Gastrocnemius medialis (tissue), 4 donors: ENCODE results near the gene SMYD5. TPM values are rescaled to one million over a fixed set of nuclear protein-coding genes. Genes with fewer than 3 reads are reported as not detected.
A peak's percentile ranks its signal among the peaks of the same experiment; 100 is the strongest.

ENCODE experiments used
- ATAC-seq, 2 donors: fragments of 150-250 bp; one replicate each; pipeline ENCODE4 v1.9.1; 2016
- DNase-seq, 2 donors: peaks; one replicate each; pipeline ENCODE4 v3.0.0-alpha.2; 2019
- H3K27ac ChIP-seq, 4 donors: fragments of 200-600 bp; sonication (generic); 1 replicate in 1 of 4; 2 replicates in 3 of 4; pipeline ENCODE4 v1.5.1; 2016 to 2018; ENCODE audit warnings: mild to moderate bottlenecking in 2 of 4, moderate library complexity in 1 of 4
- H3K27me3 ChIP-seq, 3 donors: fragments of 200-600 bp; sonication (generic) in 2 of 3; 1 replicate in 1 of 3; 2 replicates in 2 of 3; pipeline versions ENCODE4 v1.5.1 to v1.6.0; 2016 to 2019; ENCODE audit warnings: mild to moderate bottlenecking in 1 of 3, moderate library complexity in 1 of 3
- H3K36me3 ChIP-seq, 2 donors: fragments of 200-600 bp; sonication (generic) in 1 of 2; one replicate each; pipeline ENCODE4 v1.5.1; 2017 to 2018
- H3K4me1 ChIP-seq, 2 donors: fragments of 200-600 bp; sonication (generic) in 1 of 2; one replicate each; pipeline ENCODE4 v1.5.1; 2016 to 2017; ENCODE audit warnings: mild to moderate bottlenecking in 2 of 2
- H3K4me3 ChIP-seq, 4 donors: fragments of 200-600 bp; sonication (generic) in 3 of 4; 1 replicate in 1 of 4; 2 replicates in 3 of 4; pipeline ENCODE4 v1.5.1; 2016 to 2019; ENCODE audit warnings: mild to moderate bottlenecking in 2 of 4
- H3K9me3 ChIP-seq, 3 donors: fragments of 200-600 bp; sonication (generic) in 2 of 3; 1 replicate in 1 of 3; 2 replicates in 2 of 3; pipeline ENCODE4 v1.5.1; 2016 to 2019
- CTCF ChIP-seq, 5 experiments: fragments of 450-650 bp in 3 of 5; fragments of 200-600 bp in 2 of 5; sonication (generic) in 2 of 5; IDR thresholded peaks in 4 of 5; conservative IDR thresholded peaks in 1 of 5; 1 replicate in 4 of 5; 2 replicates in 1 of 5; pipeline ENCODE4 v1.5.1; 2016 to 2019; ENCODE audit warnings: antibody characterized with exemption in 5 of 5, mild to moderate bottlenecking in 3 of 5, moderate library complexity in 3 of 5
- POLR2A ChIP-seq, 2 donors: fragments of 450-650 bp; IDR thresholded peaks; one replicate each; pipeline ENCODE4 v1.6.1; 2017; ENCODE audit warnings: antibody characterized with exemption in 2 of 2, mild to moderate bottlenecking in 2 of 2, moderate library complexity in 2 of 2
- in situ Hi-C, 4 donors: fragments of 200-750 bp; cut with MboI; loops; one replicate each; pipeline versions ENCODE4 v1.15.0 to v1.8.0; 2017; ENCODE audit warnings: low sequenced_read_pairs in 4 of 4
- intact Hi-C: fragments of 100-400 bp; cut with DNase I; formaldehyde crosslinking; loops from one replicate; pipeline ENCODE4 v1.15.1; 2023; ENCODE audit warnings: low total_unique reads
- total RNA-seq, 4 donors: library from RNA; depleted of rRNA; stranded (reverse); fragments of >200 nt; gene quantifications; one replicate each; pipeline versions ENCODE4 v1.1.0 to v1.2.3, GENCODE V29; 2016

The SMYD5 gene
- total RNA-seq, 4 donors from 2014 or later = 9.8 to 17.7 (median 13.7) TPM

GRCh38 chr2:73218298-73218697, 4.3 kb downstream of the SMYD5 start:
- no peak overlapping the region for H3K4me3 ChIP-seq
- H3K36me3 ChIP-seq = peaks cover 0 to 23% of the 10 kb centered on the region in 2 donors
- DNase-seq (peak; percentile 33 to 58), ATAC-seq (peak; percentile 83 to 89)
- TF ChIP-seq CTCF (IDR thresholded peaks at IDR 0.05 in 4 of 5, conservative IDR thresholded peaks at IDR 0.05 in 1 of 5) = no peak
- TF ChIP-seq POLR2A (IDR thresholded peaks at IDR 0.05) = no peak
- in situ Hi-C loops (no loop called here), intact Hi-C loops (no loop called here)
- H3K27me3 ChIP-seq = no peaks in the 10 kb centered on the region
- no peaks in the 10 kb centered on the region for H3K9me3 ChIP-seq
- H3K4me1 ChIP-seq = peaks cover 12 to 23% of the 10 kb centered on the region in 2 donors
- H3K27ac ChIP-seq = peak overlapping the region; percentile 14 to 68 (median 48)

GRCh38 chr2:73223821-73224220, 9.8 kb downstream of the SMYD5 start:
- Histone ChIP-seq H3K27me3 (no peaks in the 10 kb centered on the region), H3K4me1 (peaks cover 0 to 3% of the 10 kb centered on the region in 2 donors), H3K9me3 (no peaks in the 10 kb centered on the region), H3K27ac (no peak overlapping the region), H3K4me3 (no peak overlapping the region), H3K36me3 (peaks cover 0 to 75% of the 10 kb centered on the region in 2 donors)
- ATAC-seq = no peak
- in situ Hi-C loops (no loop called here), intact Hi-C loops (no loop called here)
- TF ChIP-seq POLR2A (IDR thresholded peaks at IDR 0.05) = no peak
- TF ChIP-seq CTCF (IDR thresholded peaks at IDR 0.05 in 4 of 5, conservative IDR thresholded peaks at IDR 0.05 in 1 of 5) = no peak
- DNase-seq = no peak

- no peaks in the 10 kb centered on the region for H3K27me3 ChIP-seq
- no peak overlapping the region for H3K27ac ChIP-seq
- TF ChIP-seq POLR2A (IDR thresholded peaks at IDR 0.05) (no peak), CTCF (IDR thresholded peaks at IDR 0.05 in 4 of 5, conservative IDR thresholded peaks at IDR 0.05 in 1 of 5) (no peak)
- H3K36me3 ChIP-seq = peaks cover 0 to 89% of the 10 kb centered on the region in 2 donors
- intact Hi-C loops (no loop called here), in situ Hi-C loops (loop anchor here in 3 of 4 donors (25.0 kb wide), 3 partner anchors 162 to 1312 kb away; partner anchors contain the start of genes TPRKB (in 3 of the 3), ALMS1 (in 1 of the 3), AUP1 (in 1 of the 3) and DQX1 (in 1 of the 3))
- H3K4me3 ChIP-seq = no peak overlapping the region
- H3K9me3 ChIP-seq = no peaks in the 10 kb centered on the region
- no peak for DNase-seq
- ATAC-seq = no peak
- no peaks in the 10 kb centered on the region for H3K4me1 ChIP-seq
Measured at GRCh38 chr2:73225513-73226360, 11.7 kb downstream of the SMYD5 start.

- Histone ChIP-seq H3K27ac (no peak overlapping the region), H3K36me3 (peaks cover 0 to 77% of the 10 kb centered on the region in 2 donors), H3K4me1 (no peaks in the 10 kb centered on the region), H3K27me3 (no peaks in the 10 kb centered on the region), H3K4me3 (no peak overlapping the region), H3K9me3 (no peaks in the 10 kb centered on the region)
- ATAC-seq (no peak), DNase-seq (no peak)
- TF ChIP-seq POLR2A (IDR thresholded peaks at IDR 0.05) (no peak), CTCF (IDR thresholded peaks at IDR 0.05 in 4 of 5, conservative IDR thresholded peaks at IDR 0.05 in 1 of 5) (no peak)
- in situ Hi-C loops (loop anchor here in 3 of 4 donors (25.0 kb wide), 3 partner anchors 160 to 1310 kb away; partner anchors contain the start of genes TPRKB (in 3 of the 3), ALMS1 (in 1 of the 3), AUP1 (in 1 of the 3) and DQX1 (in 1 of the 3)), intact Hi-C loops (no loop called here)
Measured at GRCh38 chr2:73227086-73227485, 13.0 kb downstream of the SMYD5 start.
